Measurements from ENCODE around the gene KRTDAP.

DNA sequence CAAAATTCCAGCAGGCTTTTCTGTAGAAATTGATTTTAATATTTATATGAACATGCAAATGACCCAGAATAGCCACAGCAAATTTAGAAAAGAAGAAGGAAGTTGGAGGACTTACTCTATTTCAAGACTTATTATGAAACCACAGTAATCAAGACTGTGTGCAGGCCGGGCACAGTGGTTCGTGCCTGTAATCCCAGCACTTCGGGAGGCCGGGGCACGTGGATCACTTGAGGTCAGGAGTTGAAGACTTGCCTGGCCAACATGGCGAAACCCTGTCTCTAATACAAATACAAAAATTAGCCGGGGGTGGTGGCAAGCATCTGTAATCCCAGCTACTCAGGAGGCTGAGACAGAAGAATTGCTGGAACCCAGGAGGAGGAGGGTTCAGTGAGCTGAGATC lies 48.2 kb downstream of the KRTDAP start:
- TF ChIP-seq GATA3 (IDR thresholded peaks at IDR 0.05; ENCODE audit: low read depth, low read length) (no peak), GATA2 (IDR thresholded peaks at IDR 0.05; ENCODE audit: low read depth, low read length) (no peak)
